HG02884 (cell line): ENCODE results near the gene SHOC2.

Experiments
- ATAC-seq: cut with Tn5 transposase; IDR thresholded peaks from one replicate; pipeline ENCODE4 v1.9.1; 2021; ENCODE audit warnings: mild to moderate bottlenecking, moderate library complexity; ENCODE audit not compliant: unreplicated experiment

The SHOC2 gene

DNA sequence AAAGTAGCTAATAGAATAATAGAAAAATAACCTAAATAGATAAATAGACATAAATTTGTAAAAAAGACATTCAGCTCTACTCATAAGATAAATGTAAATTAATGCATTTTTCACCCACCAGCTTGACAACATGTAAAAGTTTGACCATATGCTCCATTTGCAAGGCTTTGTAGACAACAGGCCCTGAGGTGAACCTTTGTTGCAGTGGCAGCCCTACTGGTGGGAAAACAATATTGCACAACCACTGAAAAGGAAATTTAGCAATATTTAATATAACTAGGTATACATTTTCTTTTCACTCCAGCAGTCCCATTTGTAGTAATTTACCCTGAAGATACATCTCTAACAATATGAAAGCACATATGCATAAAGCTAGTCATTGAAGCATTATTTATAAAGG lies 118.5 kb downstream of the SHOC2 start:
- ATAC-seq: no peak

DNA sequence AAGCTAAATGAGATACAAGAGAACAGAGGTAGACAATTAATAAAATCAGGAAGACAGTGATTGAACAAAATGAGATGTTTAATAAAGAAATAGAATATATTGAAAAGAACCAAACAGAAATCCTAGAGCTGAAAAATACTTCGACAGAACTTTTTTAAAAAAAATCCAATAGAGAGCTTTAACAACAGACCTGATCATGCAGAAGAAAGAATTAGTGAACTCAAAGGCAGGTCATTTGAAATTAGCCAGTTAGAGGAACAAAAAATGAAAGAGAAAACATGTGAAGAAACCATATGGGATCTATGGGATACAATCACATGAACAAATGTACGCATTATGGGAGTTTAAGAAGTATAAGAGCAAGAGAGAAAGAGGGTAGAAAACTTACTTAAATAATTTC lies 120.1 kb downstream of the SHOC2 start:
- ATAC-seq: no peak

DNA sequence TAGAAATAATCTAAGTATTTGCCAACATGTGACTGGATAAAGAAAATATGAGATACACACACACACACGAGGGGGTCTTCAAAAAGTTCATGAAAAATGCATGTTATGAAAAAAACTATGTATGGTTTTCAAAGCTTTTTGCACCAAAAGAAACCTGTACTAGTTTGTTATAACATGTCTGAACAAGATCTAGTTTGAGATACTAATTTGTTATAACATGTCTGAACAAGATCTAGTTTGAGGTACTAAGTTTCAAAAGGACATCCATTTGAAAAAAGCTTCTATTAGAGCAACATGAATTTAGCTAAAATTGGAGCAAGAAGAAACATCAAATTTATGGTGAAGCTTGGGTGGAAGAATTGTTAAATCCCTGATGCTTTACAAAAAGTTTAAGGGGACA lies 137.6 kb downstream of the SHOC2 start:
- ATAC-seq: no peak
